GM19397 (cell line): Measurements from ENCODE around the gene E2F4.
A peak's percentile ranks its signal among the peaks of the same experiment; 100 is the strongest.

Experiments
- ATAC-seq: cut with Tn5 transposase; IDR thresholded peaks from one replicate; pipeline ENCODE4 v1.9.1; 2021; ENCODE audit warnings: mild to moderate bottlenecking, moderate library complexity; ENCODE audit not compliant: unreplicated experiment

Gene E2F4

GRCh38 chr16:67207249-67208091 lies 15.5 kb downstream of the E2F4 start:
- ATAC-seq = no peak

DNA sequence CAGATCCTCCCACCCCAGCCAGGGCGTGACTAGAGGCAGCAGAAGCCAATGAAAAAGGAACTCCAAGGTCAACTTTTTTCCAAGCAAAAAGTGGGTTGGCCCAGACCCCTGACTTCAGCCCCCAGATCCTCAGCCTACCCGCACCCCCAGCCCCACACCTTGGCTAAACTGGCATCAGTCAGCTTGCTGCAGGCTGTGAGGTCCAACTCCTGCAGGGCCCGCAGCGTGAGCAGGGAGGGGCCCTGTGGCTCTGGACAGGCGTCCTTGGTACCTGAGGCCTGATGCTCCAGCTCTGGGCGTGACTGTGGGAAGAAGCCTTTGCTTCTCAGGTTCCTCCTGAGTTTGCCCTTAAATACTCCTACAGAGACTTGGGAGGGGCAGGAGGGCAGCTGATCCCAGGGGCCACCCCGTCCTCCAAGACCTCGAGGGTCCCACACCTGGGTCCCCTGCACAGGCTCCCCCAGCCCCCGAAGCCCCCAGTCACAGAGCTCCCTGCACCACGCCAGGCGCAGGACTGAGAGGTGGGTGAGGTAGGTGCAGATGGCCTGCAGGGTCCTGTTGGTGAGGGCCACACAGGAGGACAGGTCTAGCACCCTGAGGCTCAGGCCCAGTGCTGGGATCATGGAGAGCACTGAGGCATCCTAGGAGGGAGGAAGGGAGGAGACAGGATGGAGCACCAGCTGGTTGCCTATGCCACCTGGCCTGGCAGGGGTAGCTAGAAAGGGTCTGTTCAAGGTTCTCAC lies 16.4 kb downstream of the E2F4 start:
- ATAC-seq = no peak

DNA sequence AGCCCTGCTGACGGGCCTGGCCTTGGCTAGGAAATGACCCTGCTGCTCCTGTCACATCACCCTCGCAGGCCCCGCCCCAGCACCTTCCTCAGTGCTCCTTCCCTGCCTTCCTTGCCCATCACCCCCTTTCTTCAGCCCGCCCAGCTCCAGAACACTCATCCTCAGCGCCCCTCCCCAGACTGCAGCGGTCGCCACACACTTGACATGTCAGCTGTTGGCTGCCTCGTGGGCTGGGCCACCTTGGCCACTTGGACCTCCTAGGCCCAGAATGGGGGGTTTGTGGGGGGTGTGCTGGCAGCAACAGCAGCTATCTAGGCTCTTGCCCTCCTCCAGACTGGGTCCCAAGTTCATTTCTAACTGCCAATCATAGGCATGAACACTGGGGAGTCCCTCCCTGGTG lies 17.6 kb downstream of the E2F4 start:
- ATAC-seq = no peak

DNA sequence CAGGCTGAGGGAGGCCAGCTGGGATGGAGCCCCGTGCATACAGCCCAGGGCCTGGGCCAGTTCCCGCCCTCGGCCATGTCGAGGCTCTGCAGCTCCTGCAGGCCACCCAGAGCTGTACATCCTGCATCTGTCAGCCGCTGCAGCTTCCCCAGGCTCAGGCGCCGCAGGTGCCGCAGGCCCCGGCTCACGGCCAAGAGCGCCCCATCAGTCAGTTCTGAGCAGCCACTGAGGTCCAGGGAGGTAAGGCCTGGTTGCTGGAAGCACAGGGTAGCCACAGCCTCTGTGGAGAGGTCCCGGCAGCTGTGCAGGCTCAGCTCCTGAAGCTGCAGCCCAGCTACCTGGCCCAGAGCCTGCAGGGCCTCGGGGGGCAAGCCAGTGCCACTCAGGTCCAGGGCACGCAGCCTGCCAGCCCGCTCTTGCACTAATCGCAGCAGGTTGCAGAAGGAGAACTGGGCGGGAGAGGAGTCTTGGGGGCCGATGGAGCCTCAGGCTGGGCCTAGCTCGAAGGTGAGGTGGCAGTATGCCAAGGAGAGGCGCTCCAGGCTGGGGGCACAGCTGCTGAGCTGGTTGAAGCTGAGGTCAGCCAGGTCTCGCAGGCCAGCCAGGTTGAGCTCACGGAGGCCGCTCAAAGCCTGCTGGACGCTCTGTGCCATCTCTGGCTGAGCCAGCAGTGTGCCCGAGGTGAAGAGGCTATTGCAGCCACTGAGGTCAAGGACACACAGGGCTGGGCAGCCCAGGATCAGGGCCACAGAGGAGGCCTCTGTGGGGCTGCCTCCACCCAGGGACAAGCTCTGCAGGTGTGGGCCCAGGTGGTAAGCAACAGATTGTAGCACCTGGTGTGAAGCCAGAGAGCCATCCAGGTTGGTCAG lies 18.3 kb downstream of the E2F4 start:
- ATAC-seq = no peak

- no peak for ATAC-seq
Observed at GRCh38 chr16:67211674-67212073, 19.7 kb downstream of the E2F4 start.

DNA sequence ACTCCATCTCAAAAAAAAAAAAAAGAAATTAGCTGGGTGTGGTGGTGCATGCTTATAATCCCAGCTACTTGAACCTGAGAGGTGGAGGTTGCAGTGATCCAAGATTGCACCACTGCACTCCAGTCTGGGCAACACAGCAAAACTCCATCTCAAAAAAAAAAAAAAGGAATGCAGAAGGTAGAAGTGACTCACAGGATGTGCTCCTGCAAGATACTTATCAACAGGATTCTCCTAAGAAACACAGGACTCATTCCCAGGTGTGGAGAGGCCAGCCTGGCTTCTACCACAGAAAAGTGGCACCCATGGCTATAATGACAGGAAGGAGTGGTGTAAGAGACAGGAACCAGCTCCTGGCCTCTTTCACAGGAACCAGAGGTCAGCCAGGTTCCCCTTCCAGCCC lies 20.8 kb downstream of the E2F4 start:
- ATAC-seq = no peak

GRCh38 chr16:67213197-67214019 lies 21.5 kb downstream of the E2F4 start:
- ATAC-seq = no peak

GRCh38 chr16:67215706-67216105 lies 23.8 kb downstream of the E2F4 start:
- no peak for ATAC-seq

GRCh38 chr16:67216612-67217490 lies 24.9 kb downstream of the E2F4 start:
- ATAC-seq = no peak

- no peak for ATAC-seq
Observed at GRCh38 chr16:67223992-67224391, 32.0 kb downstream of the E2F4 start.

DNA sequence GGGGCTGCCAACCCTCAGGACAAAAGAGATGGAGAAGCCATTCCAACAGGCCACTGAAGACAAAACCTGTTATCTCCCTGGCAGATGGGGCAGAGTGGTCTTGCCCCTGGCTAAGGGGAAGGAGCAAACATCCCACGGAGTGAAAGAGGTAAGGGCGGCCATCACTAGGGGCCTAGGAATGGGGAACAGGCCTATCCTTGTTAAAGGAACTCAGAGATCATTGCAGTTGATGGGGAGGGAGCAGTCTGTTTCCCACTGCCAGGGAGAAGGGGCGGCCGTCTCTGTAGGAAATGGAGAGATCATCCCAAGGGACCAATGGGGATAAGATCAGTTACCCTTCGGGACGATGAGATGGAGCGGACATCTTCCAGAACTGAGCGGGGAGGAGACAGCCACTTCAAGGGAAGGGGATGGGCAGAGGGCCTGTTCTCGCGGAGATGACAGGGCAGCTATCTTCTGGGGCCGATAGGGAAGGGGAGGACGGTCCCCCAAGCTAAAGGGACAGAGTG lies 34.4 kb downstream of the E2F4 start:
- no peak for ATAC-seq

DNA sequence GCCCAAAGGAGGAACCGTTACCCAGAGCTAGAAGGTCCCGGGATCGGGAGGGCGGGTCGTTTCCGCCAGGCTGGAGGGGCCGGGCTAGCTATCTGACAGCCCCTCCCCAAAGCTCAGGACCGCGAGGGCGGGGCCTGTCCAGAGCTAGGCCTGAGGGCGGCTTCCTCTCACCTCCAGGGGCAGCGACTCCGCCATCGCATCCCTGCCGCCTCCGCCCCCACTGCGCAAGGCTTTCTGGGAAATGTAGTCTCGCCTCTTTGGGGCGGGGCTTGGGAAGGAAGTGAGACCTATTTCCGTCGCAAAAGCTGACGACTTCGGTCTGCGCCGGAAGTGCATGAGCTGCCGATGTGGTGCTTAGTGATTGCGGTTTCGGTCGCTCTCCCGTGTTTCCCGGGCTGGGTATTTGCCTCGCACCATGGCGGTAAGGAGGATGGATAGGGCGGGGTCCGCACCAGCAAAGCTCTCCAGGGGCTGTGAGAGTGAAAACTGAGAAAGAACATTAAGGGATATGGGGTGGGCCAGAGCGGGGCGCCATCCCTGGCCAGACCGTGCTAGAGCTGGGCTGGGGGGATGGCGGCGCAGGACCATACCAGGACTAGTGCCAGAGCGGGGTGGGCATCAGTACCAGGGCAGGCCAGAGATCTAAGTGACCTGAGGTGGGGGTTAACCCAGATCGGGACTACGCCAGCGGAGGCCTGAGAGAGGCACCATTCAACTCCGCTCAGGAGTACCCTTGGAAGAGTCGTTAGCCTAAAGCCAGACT lies 35.0 kb downstream of the E2F4 start, which contains the start of gene TMEM208:
TSS of gene TMEM208 (plus strand) at position 327 of the 763 bp plus-strand sequence. CDS start at position 416, 89 bp downstream.
- ATAC-seq = peak; percentile 96

- no peak for ATAC-seq
Observed at GRCh38 chr16:67227567-67227921, 35.6 kb downstream of the E2F4 start.

GRCh38 chr16:67228034-67228785 lies 36.3 kb downstream of the E2F4 start:
- ATAC-seq = no peak

GRCh38 chr16:67228905-67229304 lies 37.0 kb downstream of the E2F4 start:
- no peak for ATAC-seq

DNA sequence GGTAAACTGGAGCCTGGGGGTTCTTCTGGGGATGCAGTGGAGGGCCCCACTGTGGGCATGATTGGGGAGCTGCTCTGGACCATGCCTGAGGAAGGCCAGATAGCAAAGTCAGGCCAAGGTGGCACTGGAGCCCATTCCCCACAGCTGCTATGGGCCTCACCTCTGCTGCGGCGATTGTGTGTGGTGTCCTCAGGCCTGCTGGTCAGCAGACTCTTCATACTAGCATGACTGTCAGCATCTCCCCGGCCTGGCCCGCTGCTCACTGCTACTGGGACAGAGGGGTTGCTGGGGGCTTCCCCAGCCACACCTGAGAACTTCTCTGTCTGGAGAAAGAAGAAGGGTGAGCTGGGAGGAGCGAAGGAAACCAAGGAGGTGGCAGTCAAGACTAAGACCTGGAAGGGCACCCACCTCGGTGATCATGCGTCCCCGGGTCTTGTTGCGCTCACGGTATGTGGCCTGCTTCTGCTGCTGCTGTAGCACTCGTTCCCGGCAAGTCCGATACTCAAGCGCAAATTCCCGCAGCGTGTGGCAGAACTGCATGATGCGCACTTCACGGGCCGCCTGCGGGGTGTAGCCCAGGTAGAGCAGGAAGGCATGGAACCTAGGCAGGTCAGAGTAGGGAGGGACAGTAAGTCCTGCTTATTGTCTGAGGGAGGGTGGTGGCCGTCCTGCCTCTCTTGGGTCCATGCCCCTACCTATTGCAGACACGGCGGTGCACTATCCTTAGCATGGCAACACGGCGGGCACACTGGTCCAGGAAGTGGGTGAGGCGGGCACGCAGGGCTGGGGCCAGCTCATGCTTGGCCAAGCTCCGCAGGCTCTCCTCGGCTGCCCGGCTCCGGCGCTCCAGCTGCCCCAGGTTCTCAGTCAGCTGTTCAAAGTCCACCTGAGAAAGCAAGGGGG lies 38.2 kb downstream of the E2F4 start:
- no peak for ATAC-seq
